KMS-11 (cell line): ENCODE results near the gene DNASE1.

Experiments used
- H2AFZ ChIP-seq: fragments of 200-600 bp; sonication (generic); 2 replicates; pipeline ENCODE4 v1.6.1; 2016; ENCODE audit warnings: antibody characterized with exemption, mixed run types, low read depth
- H3K27ac ChIP-seq: fragments of 200-600 bp; sonication (generic); 2 replicates; pipeline ENCODE4 v1.6.1; 2016; ENCODE audit warnings: mild to moderate bottlenecking, mixed run types
- H3K27me3 ChIP-seq: fragments of 200-600 bp; sonication (generic); 2 replicates; pipeline ENCODE4 v1.6.1; 2017; ENCODE audit warnings: mild to moderate bottlenecking, low read depth, mixed run types, moderate library complexity; ENCODE audit not compliant: insufficient read depth
- H3K36me3 ChIP-seq: fragments of 200-600 bp; sonication (generic); 2 replicates; pipeline ENCODE4 v1.6.1; 2017; ENCODE audit warnings: mild to moderate bottlenecking, mixed run types; ENCODE audit not compliant: insufficient read depth
- H3K4me1 ChIP-seq: fragments of 200-600 bp; sonication (generic); 2 replicates; pipeline ENCODE4 v1.6.1; 2016; ENCODE audit warnings: mild to moderate bottlenecking, low read depth, mixed run types; ENCODE audit not compliant: poor library complexity, severe bottlenecking
- H3K4me2 ChIP-seq: fragments of 200-600 bp; sonication (generic); 2 replicates; pipeline ENCODE4 v1.7.0; 2016; ENCODE audit warnings: mild to moderate bottlenecking, mixed run types
- H3K4me3 ChIP-seq: fragments of 200-600 bp; sonication (generic); IDR thresholded peaks from 2 replicates; pipeline ENCODE4 v1.6.1; 2017; ENCODE audit warnings: low read depth, low read length, mixed read lengths; ENCODE audit not compliant: insufficient read depth
- H3K79me2 ChIP-seq: fragments of 200-600 bp; sonication (generic); 2 replicates; pipeline ENCODE4 v1.6.1; 2016; ENCODE audit warnings: low read depth, mixed run types; ENCODE audit not compliant: insufficient read depth
- H3K9ac ChIP-seq: fragments of 200-600 bp; sonication (generic); 2 replicates; pipeline ENCODE4 v1.6.1; 2016; ENCODE audit warnings: mild to moderate bottlenecking, mixed run types
- H4K20me1 ChIP-seq: fragments of 200-600 bp; sonication (generic); 2 replicates; pipeline ENCODE4 v1.6.1; 2016; ENCODE audit warnings: mild to moderate bottlenecking, mixed run types; ENCODE audit not compliant: insufficient read depth
- TF ChIP-seq, protein P1 (sequence below): fragments of 200-600 bp; sonication (generic); conservative IDR thresholded peaks from 2 replicates; pipeline ENCODE4 v1.6.1; 2017; ENCODE audit warnings: low read depth, mild to moderate bottlenecking, antibody characterized with exemption, low read length, moderate library complexity, mixed read lengths

Gene DNASE1

DNA sequence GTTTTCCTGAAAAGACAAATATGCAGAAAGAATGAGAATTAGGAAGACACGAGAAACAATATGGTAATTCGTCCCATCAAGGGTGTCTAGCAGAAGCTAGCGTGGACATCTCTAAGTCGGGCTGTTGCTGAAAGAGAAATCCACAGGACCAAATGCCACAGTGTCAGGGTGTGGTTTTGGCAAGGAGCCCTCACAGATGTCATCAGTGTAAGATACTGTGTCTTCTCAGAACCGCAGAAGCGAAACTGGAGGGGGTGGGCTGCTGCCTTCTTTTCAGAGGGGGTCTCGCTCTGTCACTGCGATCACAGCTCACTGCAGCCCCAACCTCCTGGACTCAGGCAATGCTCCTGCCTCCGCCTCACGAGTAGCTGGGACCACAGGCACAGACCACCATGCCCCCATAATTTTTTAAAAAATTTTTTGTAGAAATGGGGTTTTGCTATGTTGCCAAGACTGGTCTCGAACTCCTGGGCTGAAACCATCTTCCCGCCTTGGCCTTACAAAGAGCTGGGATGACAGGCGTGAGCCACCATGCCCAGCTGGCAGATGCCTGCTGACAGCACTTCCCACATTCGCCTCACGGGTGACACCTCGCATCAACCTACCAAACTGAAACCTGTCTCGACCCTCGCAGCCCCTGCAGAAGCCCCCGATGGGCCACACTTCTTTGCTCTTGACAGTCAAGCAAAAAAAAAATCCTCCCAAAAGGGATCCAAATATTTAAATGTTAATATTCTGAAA is 36.7 kb downstream of the DNASE1 start:
- H3K27me3 ChIP-seq: no peaks in the 10 kb centered on the region
- H4K20me1 ChIP-seq: 0 out of 2 replicates have a peak, but pooled peaks cover 5% of the 10 kb centered on the region
- H3K4me3 ChIP-seq: peak overlapping the region; percentile 42
- no peaks in the 10 kb centered on the region; the same call in 1 of the 2 replicates for H3K36me3 ChIP-seq
- peak overlapping the region; percentile 85 for H3K4me2 ChIP-seq
- TF ChIP-seq, protein P1, sequence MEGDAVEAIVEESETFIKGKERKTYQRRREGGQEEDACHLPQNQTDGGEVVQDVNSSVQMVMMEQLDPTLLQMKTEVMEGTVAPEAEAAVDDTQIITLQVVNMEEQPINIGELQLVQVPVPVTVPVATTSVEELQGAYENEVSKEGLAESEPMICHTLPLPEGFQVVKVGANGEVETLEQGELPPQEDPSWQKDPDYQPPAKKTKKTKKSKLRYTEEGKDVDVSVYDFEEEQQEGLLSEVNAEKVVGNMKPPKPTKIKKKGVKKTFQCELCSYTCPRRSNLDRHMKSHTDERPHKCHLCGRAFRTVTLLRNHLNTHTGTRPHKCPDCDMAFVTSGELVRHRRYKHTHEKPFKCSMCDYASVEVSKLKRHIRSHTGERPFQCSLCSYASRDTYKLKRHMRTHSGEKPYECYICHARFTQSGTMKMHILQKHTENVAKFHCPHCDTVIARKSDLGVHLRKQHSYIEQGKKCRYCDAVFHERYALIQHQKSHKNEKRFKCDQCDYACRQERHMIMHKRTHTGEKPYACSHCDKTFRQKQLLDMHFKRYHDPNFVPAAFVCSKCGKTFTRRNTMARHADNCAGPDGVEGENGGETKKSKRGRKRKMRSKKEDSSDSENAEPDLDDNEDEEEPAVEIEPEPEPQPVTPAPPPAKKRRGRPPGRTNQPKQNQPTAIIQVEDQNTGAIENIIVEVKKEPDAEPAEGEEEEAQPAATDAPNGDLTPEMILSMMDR: no peak; the same call in 1 of the 2 replicates
- peak overlapping the region; percentile 15; the same call in 1 of the 2 replicates for H2AFZ ChIP-seq
- H3K9ac ChIP-seq: peak overlapping the region; percentile 40; the same call in 1 of the 2 replicates
- H3K79me2 ChIP-seq: peaks cover 56% of the 10 kb centered on the region
- H3K4me1 ChIP-seq: peaks cover 67% of the 10 kb centered on the region
- H3K27ac ChIP-seq: peak overlapping the region; percentile 67

DNA sequence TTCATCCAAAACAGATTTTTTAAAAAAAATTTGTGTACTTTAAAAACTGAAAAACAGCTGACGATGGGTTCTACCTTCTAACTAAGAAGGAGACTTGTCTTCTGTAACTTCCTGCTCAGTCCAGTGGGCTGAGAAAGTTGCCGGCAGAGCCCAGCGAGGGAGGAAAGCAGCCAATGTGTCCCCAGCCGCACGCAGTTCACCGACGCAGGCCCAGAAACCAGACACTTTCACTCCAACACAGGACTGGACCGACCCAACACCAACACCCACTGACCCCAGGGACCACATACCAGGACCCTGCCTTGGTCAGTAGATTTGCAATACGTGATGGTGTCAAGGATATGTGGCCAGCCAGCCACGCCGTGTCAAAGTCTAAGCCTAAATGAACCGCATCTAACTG is 37.3 kb downstream of the DNASE1 start:
- Histone ChIP-seq H3K9ac (peak overlapping the region; percentile 40; the same call in 1 of the 2 replicates), H3K4me1 (peaks cover 73% of the 10 kb centered on the region), H3K27ac (peak overlapping the region; percentile 67), H2AFZ (no peak overlapping the region), H3K79me2 (peaks cover 62% of the 10 kb centered on the region), H4K20me1 (0 out of 2 replicates have a peak, but pooled peaks cover 5% of the 10 kb centered on the region), H3K4me3 (no peak overlapping the region), H3K4me2 (peak overlapping the region; percentile 85), H3K36me3 (no peaks in the 10 kb centered on the region; the same call in 1 of the 2 replicates), H3K27me3 (no peaks in the 10 kb centered on the region)
- TF ChIP-seq, protein P1: no peak

DNA sequence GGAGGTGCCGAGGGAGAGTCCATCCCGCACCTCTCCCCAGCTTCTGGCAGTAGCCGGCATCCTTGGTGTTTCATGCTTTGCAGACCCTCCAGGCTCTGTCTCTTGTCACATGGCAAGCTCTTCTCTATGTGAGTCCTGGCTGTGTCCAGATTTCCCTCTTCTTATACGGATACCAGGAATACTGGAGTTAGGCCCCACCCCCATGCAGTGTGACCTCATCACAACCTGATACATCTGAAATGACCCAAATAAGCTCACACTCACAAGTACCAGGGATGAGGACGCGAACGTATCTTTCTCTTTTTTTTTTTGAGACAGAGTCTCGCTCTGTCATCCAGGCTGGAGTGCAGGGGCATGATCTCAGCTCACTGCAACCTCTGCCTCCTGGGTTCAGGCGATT is 39.6 kb downstream of the DNASE1 start:
- TF ChIP-seq, protein P1: no peak
- 0 out of 2 replicates have a peak, but pooled peaks cover 5% of the 10 kb centered on the region for H4K20me1 ChIP-seq
- peaks cover 78% of the 10 kb centered on the region for H3K79me2 ChIP-seq
- H3K4me1 ChIP-seq: peaks cover 77% of the 10 kb centered on the region
- H3K27ac ChIP-seq: peak overlapping the region; percentile 46; the same call in 1 of the 2 replicates
- no peaks in the 10 kb centered on the region; the same call in 1 of the 2 replicates for H3K36me3 ChIP-seq
- H3K27me3 ChIP-seq: no peaks in the 10 kb centered on the region
- no peak overlapping the region for H3K4me3 ChIP-seq
- H3K4me2 ChIP-seq: peak overlapping the region; percentile 43; the same call in 1 of the 2 replicates
- no peak overlapping the region for H2AFZ ChIP-seq
- H3K9ac ChIP-seq: no peak overlapping the region

DNA sequence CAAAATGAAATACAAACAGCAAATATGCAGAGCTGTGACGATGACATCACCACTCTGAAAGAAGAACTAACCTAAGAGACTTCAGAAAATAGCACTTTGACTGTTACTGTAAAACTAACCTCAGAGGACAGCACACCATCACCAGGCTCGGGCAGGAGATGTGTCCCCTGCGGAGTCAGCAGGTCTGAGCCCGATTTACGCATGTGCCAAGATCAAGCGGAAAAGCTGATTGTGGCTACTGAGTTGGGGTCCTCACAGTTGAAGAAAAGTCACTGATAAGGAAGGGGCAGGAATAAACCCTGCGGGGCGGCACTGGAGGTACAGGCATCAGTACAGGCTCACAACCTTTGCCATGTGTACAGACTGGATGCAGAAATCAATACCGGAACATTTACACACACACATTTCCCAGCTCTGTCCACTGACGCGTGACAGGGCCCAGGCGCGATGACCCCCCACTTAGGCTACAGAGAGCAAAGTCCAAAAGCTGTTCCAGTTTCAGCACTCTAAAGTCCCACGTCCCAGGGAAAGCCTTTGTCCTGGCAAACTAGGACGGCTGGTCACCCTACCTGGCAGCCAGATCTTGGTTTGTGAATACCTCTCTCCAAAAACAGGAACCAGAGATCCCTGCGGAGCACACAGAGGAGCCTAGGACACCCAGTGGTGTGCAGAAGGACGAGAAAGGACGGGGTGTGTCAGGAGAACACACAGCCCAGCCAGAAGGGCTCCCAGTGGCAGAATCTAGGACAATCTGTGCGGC is 41.3 kb downstream of the DNASE1 start:
- Histone ChIP-seq H3K79me2 (peaks cover 83% of the 10 kb centered on the region), H3K36me3 (no peaks in the 10 kb centered on the region; the same call in 1 of the 2 replicates), H3K4me2 (no peak overlapping the region), H2AFZ (no peak overlapping the region), H3K27me3 (no peaks in the 10 kb centered on the region), H3K9ac (no peak overlapping the region), H3K27ac (no peak overlapping the region), H3K4me1 (peaks cover 64% of the 10 kb centered on the region), H3K4me3 (no peak overlapping the region), H4K20me1 (peaks cover 10% of the 10 kb centered on the region)
- TF ChIP-seq, protein P1: no peak
